Left ventricle myocardium inferior (tissue), 1 donor: Measurements from ENCODE around the gene DCP1B. TPM values are rescaled to one million over a fixed set of nuclear protein-coding genes. Genes with fewer than 3 reads are reported as not detected.
A peak's percentile ranks its signal among the peaks of the same experiment; 100 is the strongest.

Experiments
- DNase-seq: peaks from one replicate; pipeline ENCODE4 v3.0.0-alpha.2; 2020
- H3K27ac ChIP-seq: fragments of 200-600 bp; replicated peaks from 2 replicates; pipeline ENCODE4 v1.8.0; 2021
- H3K27me3 ChIP-seq: fragments of 200-600 bp; 2 replicates; pipeline ENCODE4 v1.8.0; 2021; ENCODE audit warnings: low read depth
- H3K36me3 ChIP-seq: fragments of 200-600 bp; 2 replicates; pipeline ENCODE4 v1.8.0; 2021
- H3K4me1 ChIP-seq: fragments of 200-600 bp; 2 replicates; pipeline ENCODE4 v1.8.0; 2021
- H3K4me3 ChIP-seq: fragments of 200-600 bp; 2 replicates; pipeline ENCODE4 v1.8.0; 2021; ENCODE audit warnings: mild to moderate bottlenecking, moderate library complexity
- H3K9me3 ChIP-seq: fragments of 200-600 bp; replicated peaks from 2 replicates; pipeline ENCODE4 v1.8.0; 2021
- CTCF ChIP-seq: fragments of 200-600 bp; IDR thresholded peaks from 2 replicates; pipeline ENCODE4 v1.8.0; 2021; ENCODE audit warnings: antibody characterized with exemption, mild to moderate bottlenecking, borderline replicate concordance
- intact Hi-C: fragments of 100-400 bp; cut with micrococcal nuclease; formaldehyde crosslinking; loops from one replicate; pipeline ENCODE4 v1.11.0; 2022
- total RNA-seq: library from RNA; stranded (reverse); fragmentation: NEBNext Ultra II Directional; extraction: Animal tissue kit (Norgen Biotek cat#: 25700); gene quantifications from one replicate; pipeline ENCODE4 v1.2.1, GENCODE V29; 2021
- donor health status: DM: no; HTN: yes; CAD: no; lungs with severe emphysema.

Gene DCP1B
- total RNA-seq, 1 donor from 2014 or later, result 1.7 TPM

GRCh38 chr12:1927751-1928351, 76.4 kb downstream of the DCP1B start:
- H3K4me3 ChIP-seq, result no peak overlapping the region
- peaks cover 59% of the 10 kb centered on the region for H3K4me1 ChIP-seq
- peak overlapping the region; percentile 47 for H3K27ac ChIP-seq
- intact Hi-C loops, result no loop called here
- no peaks in the 10 kb centered on the region for H3K36me3 ChIP-seq
- DNase-seq, result peak; percentile 74
- no peaks in the 10 kb centered on the region for H3K9me3 ChIP-seq
- no peak for TF ChIP-seq CTCF
- H3K27me3 ChIP-seq, result peaks cover 46% of the 10 kb centered on the region

GRCh38 chr12:1927051-1927680, 77.1 kb downstream of the DCP1B start:
- Histone ChIP-seq H3K4me3 (no peak overlapping the region), H3K9me3 (no peaks in the 10 kb centered on the region), H3K27me3 (peaks cover 49% of the 10 kb centered on the region), H3K36me3 (no peaks in the 10 kb centered on the region), H3K4me1 (peaks cover 54% of the 10 kb centered on the region), H3K27ac (peak overlapping the region; percentile 47)
- intact Hi-C loops, result no loop called here
- TF ChIP-seq CTCF, result no peak
- no peak for DNase-seq

- intact Hi-C loops, result no loop called here
- Histone ChIP-seq H3K4me1 (peaks cover 45% of the 10 kb centered on the region), H3K27ac (no peak overlapping the region), H3K27me3 (peaks cover 49% of the 10 kb centered on the region), H3K36me3 (no peaks in the 10 kb centered on the region), H3K4me3 (no peak overlapping the region), H3K9me3 (no peaks in the 10 kb centered on the region)
- DNase-seq, result no peak
- no peak for TF ChIP-seq CTCF
Measured at GRCh38 chr12:1926251-1926657, 78.0 kb downstream of the DCP1B start.

- Histone ChIP-seq H3K4me1 (peaks cover 45% of the 10 kb centered on the region), H3K4me3 (no peak overlapping the region), H3K27me3 (peaks cover 44% of the 10 kb centered on the region), H3K36me3 (no peaks in the 10 kb centered on the region), H3K27ac (no peak overlapping the region), H3K9me3 (no peaks in the 10 kb centered on the region)
- intact Hi-C loops, result no loop called here
- no peak for TF ChIP-seq CTCF
- DNase-seq, result no peak
Measured at GRCh38 chr12:1925684-1926006, 78.6 kb downstream of the DCP1B start.

GRCh38 chr12:1924996-1925683, 79.1 kb downstream of the DCP1B start:
- no peak for TF ChIP-seq CTCF
- DNase-seq, result no peak
- H3K36me3 ChIP-seq, result no peaks in the 10 kb centered on the region
- H3K4me1 ChIP-seq, result peaks cover 45% of the 10 kb centered on the region
- no peak overlapping the region for H3K4me3 ChIP-seq
- intact Hi-C loops, result no loop called here
- H3K9me3 ChIP-seq, result no peaks in the 10 kb centered on the region
- peaks cover 39% of the 10 kb centered on the region for H3K27me3 ChIP-seq
- peak overlapping the region; percentile 46 for H3K27ac ChIP-seq
